Spinal cord (tissue), 10 donors: ENCODE results near the gene SPTBN5. TPM values are rescaled to one million over a fixed set of nuclear protein-coding genes. Genes with fewer than 3 reads are reported as not detected.

Experiments used
- DNase-seq, 6 donors: peaks; one replicate each; pipeline versions ENCODE4 v3.0.0 to v3.0.0-alpha.2; 2013 to 2015; ENCODE audit warnings: low spot score in 6 of 6, low read depth in 4 of 6
- H3K27ac ChIP-seq: one replicate; pipeline ENCODE4 v1.5.1; 2013; ENCODE audit warnings: low read depth, low read length, control low read depth
- H3K27me3 ChIP-seq: one replicate; pipeline ENCODE4 v1.6.1; 2013; ENCODE audit warnings: low read length; ENCODE audit not compliant: control insufficient read depth, insufficient read depth
- H3K36me3 ChIP-seq: one replicate; pipeline ENCODE4 v1.6.1; 2013; ENCODE audit warnings: low read length; ENCODE audit not compliant: control insufficient read depth, insufficient read depth
- H3K4me1 ChIP-seq: one replicate; pipeline ENCODE4 v1.6.1; 2013; ENCODE audit warnings: low read length; ENCODE audit not compliant: control insufficient read depth, insufficient read depth
- H3K4me3 ChIP-seq: one replicate; pipeline ENCODE4 v1.5.1; 2013; ENCODE audit warnings: low read depth, low read length, control low read depth
- H3K9me3 ChIP-seq: one replicate; pipeline ENCODE4 v1.6.1; 2013; ENCODE audit warnings: low read length; ENCODE audit not compliant: control insufficient read depth, insufficient read depth
- WGBS: methylation state at CpG from one replicate; pipeline ENCODE4 v1.1.5; 2013; ENCODE audit warnings: missing lambda C conversion rate; ENCODE audit not compliant: insufficient coverage; 5-methylcytosine and 5-hydroxymethylcytosine counted together
- polyA plus RNA-seq, 2 donors: library from polyadenylated mRNA; unstranded; fragments of 120-200 nt; gene quantifications; one replicate each; pipeline ENCODE4 v1.2.1, GENCODE V29; 2013; ENCODE audit not compliant: insufficient read length in 2 of 2
- total RNA-seq, 2 donors: library from RNA; depleted of rRNA in 1 of 2; stranded (reverse); fragments of 120-200 nt in 1 of 2; fragments of >200 nt in 1 of 2; gene quantifications; one replicate each; pipeline versions ENCODE4 v1.2.3 to v1.2.4, GENCODE V29; 2013 to 2014
- donor health status: healthy.

The SPTBN5 gene
- total and polyA plus RNA-seq, 4 donors, result 0.69 to 4.2 (median 2.5) TPM

GRCh38 chr15:41880156-41880877 lies 13.5 kb downstream of the SPTBN5 start:
- peaks cover 26% of the 10 kb centered on the region for H3K4me1 ChIP-seq
- peaks cover 2% of the 10 kb centered on the region for H3K36me3 ChIP-seq
- 90% methylated on average over 7 of the region's 10 CpGs for WGBS

GRCh38 chr15:41879321-41879845 lies 14.5 kb downstream of the SPTBN5 start:
- no peak overlapping the region for H3K27ac ChIP-seq
- no peak for DNase-seq
- H3K27me3 ChIP-seq, result peaks cover 20% of the 10 kb centered on the region
- peaks cover 2% of the 10 kb centered on the region for H3K36me3 ChIP-seq
- 83% methylated on average over 10 of the region's 10 CpGs for WGBS
- peaks cover 26% of the 10 kb centered on the region for H3K4me1 ChIP-seq
- no peaks in the 10 kb centered on the region for H3K9me3 ChIP-seq
- H3K4me3 ChIP-seq, result no peak overlapping the region

More at GRCh38 chr15:41880156-41880877, 13.5 kb downstream of the SPTBN5 start:
- no peak overlapping the region for H3K27ac ChIP-seq
- DNase-seq, result no peak
- no peak overlapping the region for H3K4me3 ChIP-seq
- H3K9me3 ChIP-seq, result no peaks in the 10 kb centered on the region
- H3K27me3 ChIP-seq, result peaks cover 20% of the 10 kb centered on the region

- Histone ChIP-seq H3K27me3 (peaks cover 20% of the 10 kb centered on the region), H3K4me1 (peaks cover 26% of the 10 kb centered on the region), H3K4me3 (no peak overlapping the region), H3K27ac (no peak overlapping the region), H3K9me3 (no peaks in the 10 kb centered on the region), H3K36me3 (peaks cover 2% of the 10 kb centered on the region)
- no peak for DNase-seq
- whole genome bisulfite sequencing, result 82% methylated on average over 10 of the region's 10 CpGs
Measured at GRCh38 chr15:41878355-41878699, 15.5 kb downstream of the SPTBN5 start.

DNA sequence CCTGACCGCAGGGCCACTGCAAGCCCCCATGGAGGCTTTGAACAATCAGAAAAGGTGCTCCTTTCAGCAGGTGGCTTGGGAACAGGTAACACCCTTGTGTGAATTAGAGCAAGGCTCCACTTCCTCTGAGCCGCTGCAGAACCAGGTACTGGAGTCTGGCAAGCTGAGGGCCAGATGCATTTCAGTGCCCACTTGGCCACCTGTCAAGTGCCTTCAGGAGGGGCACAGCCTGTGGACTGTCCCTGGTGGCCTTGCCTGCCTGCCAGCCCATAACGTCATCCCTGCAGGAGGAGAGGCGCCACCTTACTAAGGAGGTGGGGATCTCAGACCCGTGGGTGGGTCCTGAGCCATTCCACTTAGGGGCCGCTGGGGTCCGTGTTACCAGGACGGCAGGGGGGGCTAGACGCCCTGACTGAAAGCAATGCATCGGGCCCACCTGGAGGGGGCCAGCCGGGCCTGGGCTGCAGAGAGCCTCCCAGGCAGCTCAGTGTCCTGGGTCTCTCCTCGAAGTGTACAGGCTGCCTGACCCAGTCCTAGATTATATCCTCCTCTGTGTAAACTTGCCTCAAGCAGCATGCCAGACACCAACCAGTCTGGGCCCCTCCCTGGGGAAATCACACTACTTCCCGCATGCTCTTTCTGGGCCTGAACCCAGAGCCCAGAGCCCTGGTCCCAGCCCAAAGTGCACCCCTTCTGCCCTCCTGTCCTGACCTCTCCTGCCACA lies 16.1 kb downstream of the SPTBN5 start:
- peaks cover 20% of the 10 kb centered on the region for H3K27me3 ChIP-seq
- DNase-seq, result no peak
- H3K36me3 ChIP-seq, result peaks cover 2% of the 10 kb centered on the region
- H3K27ac ChIP-seq, result no peak overlapping the region
- H3K4me1 ChIP-seq, result peaks cover 21% of the 10 kb centered on the region
- no peaks in the 10 kb centered on the region for H3K9me3 ChIP-seq
- no peak overlapping the region for H3K4me3 ChIP-seq
- WGBS, result 66% methylated on average over 13 of the region's 13 CpGs

GRCh38 chr15:41876689-41877088 lies 17.2 kb downstream of the SPTBN5 start:
- H3K4me3 ChIP-seq, result no peak overlapping the region
- WGBS, result 61% methylated on average over 11 of the region's 12 CpGs
- H3K27me3 ChIP-seq, result peaks cover 12% of the 10 kb centered on the region
- peaks cover 2% of the 10 kb centered on the region for H3K36me3 ChIP-seq
- no peaks in the 10 kb centered on the region for H3K9me3 ChIP-seq
- H3K27ac ChIP-seq, result no peak overlapping the region
- peaks cover 10% of the 10 kb centered on the region for H3K4me1 ChIP-seq
- DNase-seq, result no peak

DNA sequence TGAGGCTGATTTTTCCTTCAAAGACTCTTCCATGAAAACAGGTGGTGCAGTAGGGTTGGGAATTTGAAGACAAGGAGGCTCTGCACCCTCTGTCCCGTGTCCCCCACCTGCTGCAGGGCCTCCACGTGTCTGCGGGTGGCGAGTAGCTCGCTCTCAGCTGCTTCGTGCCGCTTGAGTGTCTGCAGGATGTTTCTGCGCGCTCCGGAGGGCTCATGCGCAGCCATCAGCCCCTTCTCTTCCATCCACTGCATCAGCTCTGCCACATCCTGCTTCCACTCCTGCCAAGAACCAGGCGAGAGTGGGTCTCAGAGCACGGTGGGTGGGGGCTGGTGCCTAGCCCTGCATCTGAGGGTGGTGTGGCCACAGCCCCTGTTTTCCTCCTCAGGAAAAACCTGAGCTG lies 17.8 kb downstream of the SPTBN5 start:
- H3K4me3 ChIP-seq, result no peak overlapping the region
- no peaks in the 10 kb centered on the region for H3K9me3 ChIP-seq
- peaks cover 6% of the 10 kb centered on the region for H3K4me1 ChIP-seq
- H3K36me3 ChIP-seq, result peaks cover 2% of the 10 kb centered on the region
- no peak overlapping the region for H3K27ac ChIP-seq
- no peak for DNase-seq
- WGBS, result 87% methylated on average over 11 of the region's 13 CpGs
- H3K27me3 ChIP-seq, result peaks cover 10% of the 10 kb centered on the region

DNA sequence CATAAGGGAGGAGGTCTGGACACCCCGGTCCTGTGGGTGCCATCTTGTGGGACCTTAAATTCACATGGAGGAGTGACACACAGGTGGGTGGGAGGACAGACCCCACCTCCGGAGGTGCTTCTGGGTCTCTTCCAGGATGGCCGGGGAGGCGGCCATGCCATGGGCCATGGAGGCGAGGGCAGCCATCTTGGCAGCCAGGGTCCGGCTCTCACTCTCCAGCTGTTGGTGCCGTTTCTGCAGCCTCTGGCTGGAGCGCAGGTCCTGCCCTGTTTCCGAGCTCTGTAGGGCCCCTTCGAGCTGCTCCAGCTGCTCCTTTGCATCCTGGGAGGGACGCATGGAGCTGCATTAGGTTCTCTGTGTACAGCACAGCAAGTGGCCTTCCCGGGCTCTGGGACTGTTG lies 19.1 kb downstream of the SPTBN5 start:
- no peak for DNase-seq
- no peaks in the 10 kb centered on the region for H3K9me3 ChIP-seq
- no peak overlapping the region for H3K27ac ChIP-seq
- peaks cover 2% of the 10 kb centered on the region for H3K36me3 ChIP-seq
- H3K4me1 ChIP-seq, result peaks cover 6% of the 10 kb centered on the region
- 92% methylated on average over 12 of the region's 12 CpGs for WGBS
- H3K4me3 ChIP-seq, result no peak overlapping the region
- no peaks in the 10 kb centered on the region for H3K27me3 ChIP-seq

DNA sequence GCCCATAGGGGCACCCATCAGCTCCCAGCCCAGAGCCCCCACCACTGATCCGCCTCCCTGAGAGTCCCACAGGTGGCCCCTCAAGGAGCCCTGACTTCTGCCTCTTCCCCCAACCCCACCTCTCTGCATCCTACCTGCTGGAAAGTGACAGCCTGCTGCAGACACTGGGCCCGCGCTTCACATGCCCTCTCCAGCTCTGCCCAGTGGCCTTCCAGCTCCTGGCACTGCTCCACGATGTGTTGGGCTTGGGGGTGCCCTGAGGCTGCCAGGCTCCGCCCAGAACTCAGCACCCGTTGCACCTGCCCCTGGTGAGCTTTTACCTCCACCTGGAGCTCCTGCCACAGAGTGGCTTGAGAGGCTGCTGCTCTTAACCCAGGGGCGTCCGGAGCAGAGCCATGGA lies 20.1 kb downstream of the SPTBN5 start:
- Histone ChIP-seq H3K36me3 (peaks cover 2% of the 10 kb centered on the region), H3K27me3 (no peaks in the 10 kb centered on the region)
- 91% methylated on average over 8 of the region's 8 CpGs for WGBS

GRCh38 chr15:41872166-41872747 lies 21.6 kb downstream of the SPTBN5 start:
- Histone ChIP-seq H3K27me3 (no peaks in the 10 kb centered on the region), H3K4me1 (no peaks in the 10 kb centered on the region), H3K4me3 (no peak overlapping the region), H3K36me3 (no peaks in the 10 kb centered on the region), H3K27ac (no peak overlapping the region), H3K9me3 (no peaks in the 10 kb centered on the region)
- 85% methylated on average over 9 of the region's 9 CpGs for WGBS
- no peak for DNase-seq

More for the DNA sequence above, 20.1 kb downstream of the SPTBN5 start:
- H3K9me3 ChIP-seq, result no peaks in the 10 kb centered on the region
- H3K4me3 ChIP-seq, result no peak overlapping the region
- no peak overlapping the region for H3K27ac ChIP-seq
- DNase-seq, result no peak
- H3K4me1 ChIP-seq, result peaks cover 6% of the 10 kb centered on the region
